ENCODE results near the gene SCUBE1.

DNA sequence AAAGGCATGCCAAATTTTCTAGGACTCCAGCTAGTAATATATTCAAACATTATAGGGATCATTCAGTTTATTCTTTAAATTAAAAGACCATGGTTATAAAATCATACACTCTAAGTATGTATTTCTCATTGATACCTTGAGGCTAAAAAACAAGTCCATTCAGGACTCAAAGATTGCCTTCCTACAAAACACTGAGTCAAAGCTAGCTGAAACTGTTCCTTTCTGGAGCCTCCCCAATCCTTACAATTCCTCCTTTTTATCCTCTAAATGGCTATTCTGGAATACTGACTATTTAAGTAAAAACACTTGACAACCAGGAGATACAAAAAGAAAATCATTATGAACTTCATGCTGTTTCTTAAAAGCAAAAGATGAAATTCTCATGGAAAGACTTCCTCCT is 151.3 kb downstream of the SCUBE1 start:
- TF ChIP-seq, protein P1, sequence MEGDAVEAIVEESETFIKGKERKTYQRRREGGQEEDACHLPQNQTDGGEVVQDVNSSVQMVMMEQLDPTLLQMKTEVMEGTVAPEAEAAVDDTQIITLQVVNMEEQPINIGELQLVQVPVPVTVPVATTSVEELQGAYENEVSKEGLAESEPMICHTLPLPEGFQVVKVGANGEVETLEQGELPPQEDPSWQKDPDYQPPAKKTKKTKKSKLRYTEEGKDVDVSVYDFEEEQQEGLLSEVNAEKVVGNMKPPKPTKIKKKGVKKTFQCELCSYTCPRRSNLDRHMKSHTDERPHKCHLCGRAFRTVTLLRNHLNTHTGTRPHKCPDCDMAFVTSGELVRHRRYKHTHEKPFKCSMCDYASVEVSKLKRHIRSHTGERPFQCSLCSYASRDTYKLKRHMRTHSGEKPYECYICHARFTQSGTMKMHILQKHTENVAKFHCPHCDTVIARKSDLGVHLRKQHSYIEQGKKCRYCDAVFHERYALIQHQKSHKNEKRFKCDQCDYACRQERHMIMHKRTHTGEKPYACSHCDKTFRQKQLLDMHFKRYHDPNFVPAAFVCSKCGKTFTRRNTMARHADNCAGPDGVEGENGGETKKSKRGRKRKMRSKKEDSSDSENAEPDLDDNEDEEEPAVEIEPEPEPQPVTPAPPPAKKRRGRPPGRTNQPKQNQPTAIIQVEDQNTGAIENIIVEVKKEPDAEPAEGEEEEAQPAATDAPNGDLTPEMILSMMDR (IDR thresholded peaks at IDR 0.05), result no peak
- no peak for TF ChIP-seq POLR2A (IDR thresholded peaks at IDR 0.05)
